Measurements from ENCODE around the gene TSPOAP1.
A peak's percentile ranks its signal among the peaks of the same experiment; 100 is the strongest.

TSPOAP1 gene

GRCh38 chr17:58328195-58329034 lies at the start of gene TSPOAP1:
Gene TSPOAP1, minus strand, starts transcription at chr17:58328795. Its CDS starts 875 bp downstream, at chr17:58327920.
- peak; percentile 71 to 84 (median 81) for DNase-seq (ENCODE audit: low read depth in 3 of 3)

GRCh38 chr17:58377661-58378060 lies 49.1 kb upstream of the TSPOAP1 start:
- DNase-seq (ENCODE audit: low read depth in 3 of 3), result no peak

GRCh38 chr17:58377093-58377601 lies 48.6 kb upstream of the TSPOAP1 start:
- no peak for DNase-seq (ENCODE audit: low read depth in 3 of 3)

- no peak for DNase-seq (ENCODE audit: low read depth in 3 of 3)
Measured at GRCh38 chr17:58376472-58377000, 47.9 kb upstream of the TSPOAP1 start.

GRCh38 chr17:58375811-58376210 lies 47.2 kb upstream of the TSPOAP1 start:
- no peak for DNase-seq (ENCODE audit: low read depth in 3 of 3)

GRCh38 chr17:58375256-58375655 lies 46.7 kb upstream of the TSPOAP1 start:
- no peak for DNase-seq (ENCODE audit: low read depth in 3 of 3)

- no peak for DNase-seq (ENCODE audit: low read depth in 3 of 3)
Measured at GRCh38 chr17:58373923-58374322, 45.3 kb upstream of the TSPOAP1 start.

- no peak for DNase-seq (ENCODE audit: low read depth in 3 of 3)
Measured at GRCh38 chr17:58373003-58373402, 44.4 kb upstream of the TSPOAP1 start.

- DNase-seq (ENCODE audit: low read depth in 3 of 3), result no peak
Measured at GRCh38 chr17:58371300-58371950, 42.8 kb upstream of the TSPOAP1 start.

- DNase-seq (ENCODE audit: low read depth in 3 of 3), result no peak
Measured at GRCh38 chr17:58370716-58371115, 42.1 kb upstream of the TSPOAP1 start.

- no peak for DNase-seq (ENCODE audit: low read depth in 3 of 3)
Measured at GRCh38 chr17:58370309-58370708, 41.7 kb upstream of the TSPOAP1 start.

- DNase-seq (ENCODE audit: low read depth in 3 of 3), result no peak
Measured at GRCh38 chr17:58369214-58370031, 40.8 kb upstream of the TSPOAP1 start.

GRCh38 chr17:58368860-58369213 lies 40.2 kb upstream of the TSPOAP1 start:
- DNase-seq (ENCODE audit: low read depth in 3 of 3), result no peak

GRCh38 chr17:58367461-58367860 lies 38.9 kb upstream of the TSPOAP1 start:
- DNase-seq (ENCODE audit: low read depth in 3 of 3), result no peak

GRCh38 chr17:58365980-58366595 lies 37.5 kb upstream of the TSPOAP1 start:
- no peak for DNase-seq (ENCODE audit: low read depth in 3 of 3)

- DNase-seq (ENCODE audit: low read depth in 3 of 3), result no peak
Measured at GRCh38 chr17:58365185-58365979, 36.8 kb upstream of the TSPOAP1 start.

- no peak for DNase-seq (ENCODE audit: low read depth in 3 of 3)
Measured at GRCh38 chr17:58364270-58364942, 35.8 kb upstream of the TSPOAP1 start.

GRCh38 chr17:58363457-58364185 lies 35.0 kb upstream of the TSPOAP1 start:
- no peak for DNase-seq (ENCODE audit: low read depth in 3 of 3)

- DNase-seq (ENCODE audit: low read depth in 3 of 3), result no peak
Measured at GRCh38 chr17:58362368-58363014, 33.9 kb upstream of the TSPOAP1 start.
